ENCODE results near the gene STC2.

DNA sequence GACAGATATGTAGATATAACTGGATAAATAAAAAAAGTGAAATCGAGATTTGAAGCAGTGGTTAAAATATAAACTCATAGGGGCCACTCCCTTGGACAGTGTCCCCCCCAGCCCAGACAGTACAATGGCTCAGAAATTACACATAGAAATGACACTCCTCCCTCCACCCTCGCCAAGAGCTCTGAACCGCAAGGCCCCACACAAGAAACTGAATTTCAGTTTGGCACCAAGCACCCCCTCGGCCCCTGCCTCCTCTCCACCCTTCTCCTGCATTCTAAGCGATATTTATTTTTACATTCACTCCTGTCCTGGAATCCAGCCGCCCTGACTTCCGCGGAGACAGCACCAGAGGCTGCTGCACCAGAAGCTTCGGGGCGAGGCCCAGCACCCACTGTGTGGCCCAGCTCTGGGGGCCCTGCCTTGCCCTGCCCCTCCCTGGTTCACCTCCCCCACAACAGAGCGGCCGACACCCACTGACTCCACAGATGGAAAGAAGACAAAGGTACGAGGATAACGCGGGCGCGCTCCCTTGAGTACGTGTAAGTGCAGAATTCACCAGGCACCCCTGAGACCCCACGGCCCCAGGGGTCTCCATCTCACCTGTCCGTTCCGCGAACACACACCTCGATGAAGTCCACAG is 11.0 kb downstream of the STC2 start:
- TF ChIP-seq CTCF (IDR thresholded peaks at IDR 0.05), result no peak
- no peak for TF ChIP-seq POLR2A (IDR thresholded peaks at IDR 0.05)
